ENCODE measurements around the gene DNAH3.

DNA sequence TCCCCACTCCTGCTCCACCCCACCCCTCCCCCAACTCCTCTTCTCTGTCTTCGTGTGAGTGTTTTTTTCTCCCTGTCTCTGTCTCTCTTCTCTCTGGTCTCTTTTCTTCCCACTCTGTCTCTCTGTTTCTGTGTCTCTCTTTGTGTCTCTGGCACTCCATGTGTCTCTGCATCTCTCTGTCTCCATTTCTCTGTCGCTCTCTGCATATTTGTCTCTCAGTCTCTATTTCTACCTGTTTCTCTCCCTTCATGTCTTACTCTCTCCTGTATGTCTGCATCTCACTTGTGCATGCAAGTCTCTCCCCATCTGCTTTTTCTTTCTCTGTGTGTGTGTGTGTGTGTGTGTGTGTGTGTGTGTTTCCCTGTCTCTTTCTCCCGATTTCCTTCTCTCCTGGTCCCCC lies 181.9 kb downstream of the DNAH3 start:
- TF ChIP-seq, protein P1, sequence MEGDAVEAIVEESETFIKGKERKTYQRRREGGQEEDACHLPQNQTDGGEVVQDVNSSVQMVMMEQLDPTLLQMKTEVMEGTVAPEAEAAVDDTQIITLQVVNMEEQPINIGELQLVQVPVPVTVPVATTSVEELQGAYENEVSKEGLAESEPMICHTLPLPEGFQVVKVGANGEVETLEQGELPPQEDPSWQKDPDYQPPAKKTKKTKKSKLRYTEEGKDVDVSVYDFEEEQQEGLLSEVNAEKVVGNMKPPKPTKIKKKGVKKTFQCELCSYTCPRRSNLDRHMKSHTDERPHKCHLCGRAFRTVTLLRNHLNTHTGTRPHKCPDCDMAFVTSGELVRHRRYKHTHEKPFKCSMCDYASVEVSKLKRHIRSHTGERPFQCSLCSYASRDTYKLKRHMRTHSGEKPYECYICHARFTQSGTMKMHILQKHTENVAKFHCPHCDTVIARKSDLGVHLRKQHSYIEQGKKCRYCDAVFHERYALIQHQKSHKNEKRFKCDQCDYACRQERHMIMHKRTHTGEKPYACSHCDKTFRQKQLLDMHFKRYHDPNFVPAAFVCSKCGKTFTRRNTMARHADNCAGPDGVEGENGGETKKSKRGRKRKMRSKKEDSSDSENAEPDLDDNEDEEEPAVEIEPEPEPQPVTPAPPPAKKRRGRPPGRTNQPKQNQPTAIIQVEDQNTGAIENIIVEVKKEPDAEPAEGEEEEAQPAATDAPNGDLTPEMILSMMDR (conservative IDR thresholded peaks at IDR 0.05; ENCODE audit: low read length), result no peak
- TF ChIP-seq EZH2phosphoT487 (IDR thresholded peaks at IDR 0.05; ENCODE audit: borderline replicate concordance), result no peak

All from Loucy (cell line).